LNCAP (cell line): ENCODE data around the gene BAD.

Source experiments
- TF ChIP-seq, protein P1 (sequence below): fragments of 450-650 bp; IDR thresholded peaks from 2 replicates; pipeline ENCODE4 v1.5.1; 2017; ENCODE audit warnings: mild to moderate bottlenecking

BAD gene

GRCh38 chr11:64263947-64264317 lies 20.5 kb downstream of the BAD start:
- TF ChIP-seq, protein P1, sequence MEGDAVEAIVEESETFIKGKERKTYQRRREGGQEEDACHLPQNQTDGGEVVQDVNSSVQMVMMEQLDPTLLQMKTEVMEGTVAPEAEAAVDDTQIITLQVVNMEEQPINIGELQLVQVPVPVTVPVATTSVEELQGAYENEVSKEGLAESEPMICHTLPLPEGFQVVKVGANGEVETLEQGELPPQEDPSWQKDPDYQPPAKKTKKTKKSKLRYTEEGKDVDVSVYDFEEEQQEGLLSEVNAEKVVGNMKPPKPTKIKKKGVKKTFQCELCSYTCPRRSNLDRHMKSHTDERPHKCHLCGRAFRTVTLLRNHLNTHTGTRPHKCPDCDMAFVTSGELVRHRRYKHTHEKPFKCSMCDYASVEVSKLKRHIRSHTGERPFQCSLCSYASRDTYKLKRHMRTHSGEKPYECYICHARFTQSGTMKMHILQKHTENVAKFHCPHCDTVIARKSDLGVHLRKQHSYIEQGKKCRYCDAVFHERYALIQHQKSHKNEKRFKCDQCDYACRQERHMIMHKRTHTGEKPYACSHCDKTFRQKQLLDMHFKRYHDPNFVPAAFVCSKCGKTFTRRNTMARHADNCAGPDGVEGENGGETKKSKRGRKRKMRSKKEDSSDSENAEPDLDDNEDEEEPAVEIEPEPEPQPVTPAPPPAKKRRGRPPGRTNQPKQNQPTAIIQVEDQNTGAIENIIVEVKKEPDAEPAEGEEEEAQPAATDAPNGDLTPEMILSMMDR = no peak

DNA sequence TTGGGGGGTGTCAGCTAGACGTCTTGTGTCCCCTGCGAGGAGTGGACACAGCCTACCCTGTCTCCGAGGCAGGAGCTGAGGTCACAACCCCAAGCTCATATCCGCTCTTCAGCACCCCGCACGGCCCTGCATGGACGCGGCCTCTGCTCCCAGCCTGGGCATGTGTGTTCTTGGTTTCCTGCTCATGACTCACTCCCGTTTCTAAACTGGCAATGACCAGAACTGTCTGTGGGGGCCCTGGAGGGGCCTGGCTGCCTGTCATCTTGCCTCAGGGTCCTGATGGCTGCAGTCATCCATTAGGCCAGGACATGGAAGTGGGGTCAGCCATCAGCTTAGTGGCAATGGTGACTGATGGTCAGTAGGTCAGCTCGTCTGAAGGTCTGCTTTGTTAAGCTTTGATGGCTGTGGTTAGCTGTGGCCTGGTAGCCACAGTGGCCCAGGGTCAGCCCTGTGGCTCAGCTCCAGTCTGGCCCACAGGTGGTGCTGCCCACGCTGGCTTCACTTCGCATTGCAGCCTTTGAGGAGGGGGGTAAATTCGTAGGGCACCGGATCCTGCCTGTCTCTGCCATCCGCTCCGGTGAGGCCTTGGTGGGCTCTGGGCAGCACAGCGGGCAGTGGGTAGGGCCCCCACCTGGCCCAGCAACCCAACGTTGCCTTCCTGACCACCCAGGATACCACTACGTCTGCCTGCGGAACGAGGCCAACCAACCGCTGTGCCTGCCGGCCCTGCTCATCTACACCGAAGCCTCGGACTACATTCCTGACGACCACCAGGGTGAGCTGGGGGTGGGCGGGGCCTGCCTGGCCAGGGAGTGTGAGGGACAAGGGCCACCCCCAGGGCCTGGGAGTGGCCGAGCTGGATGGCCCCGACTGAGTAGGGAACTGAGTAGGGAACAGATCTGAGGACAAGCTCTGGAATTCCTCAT lies 21.2 kb downstream of the BAD start:
- TF ChIP-seq, protein P1 = no peak

DNA sequence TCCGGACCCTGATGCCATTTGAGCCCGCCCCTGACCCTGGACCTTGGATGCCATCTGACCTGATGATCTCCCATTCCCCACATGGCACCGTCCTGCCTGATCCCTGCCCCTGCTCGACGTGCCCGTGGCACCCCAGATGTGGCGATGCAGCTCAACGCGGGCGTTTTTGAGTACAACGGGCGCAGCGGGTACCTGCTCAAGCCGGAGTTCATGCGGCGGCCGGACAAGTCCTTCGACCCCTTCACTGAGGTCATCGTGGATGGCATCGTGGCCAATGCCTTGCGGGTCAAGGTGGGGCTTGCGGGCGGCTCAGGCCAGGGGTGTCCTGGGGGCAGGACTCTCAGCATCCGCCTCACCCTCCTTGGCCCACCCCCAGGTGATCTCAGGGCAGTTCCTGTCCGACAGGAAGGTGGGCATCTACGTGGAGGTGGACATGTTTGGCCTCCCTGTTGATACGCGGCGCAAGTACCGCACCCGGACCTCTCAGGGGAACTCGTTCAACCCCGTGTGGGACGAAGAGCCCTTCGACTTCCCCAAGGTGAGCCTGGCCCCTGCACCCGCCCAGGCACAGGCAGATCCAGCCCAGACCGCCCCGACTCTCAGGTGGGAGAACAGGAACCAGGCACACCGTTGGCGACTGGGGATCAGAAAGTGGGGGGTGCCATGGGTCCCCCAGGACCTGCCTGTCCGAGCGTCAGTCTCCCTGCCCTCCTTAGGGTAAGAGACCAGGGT lies 22.0 kb downstream of the BAD start:
- TF ChIP-seq, protein P1 = no peak

GRCh38 chr11:64261556-64262080 lies 22.8 kb downstream of the BAD start:
- TF ChIP-seq, protein P1 = no peak

- TF ChIP-seq, protein P1 = no peak
Observed at GRCh38 chr11:64260147-64260708, 24.2 kb downstream of the BAD start.

DNA sequence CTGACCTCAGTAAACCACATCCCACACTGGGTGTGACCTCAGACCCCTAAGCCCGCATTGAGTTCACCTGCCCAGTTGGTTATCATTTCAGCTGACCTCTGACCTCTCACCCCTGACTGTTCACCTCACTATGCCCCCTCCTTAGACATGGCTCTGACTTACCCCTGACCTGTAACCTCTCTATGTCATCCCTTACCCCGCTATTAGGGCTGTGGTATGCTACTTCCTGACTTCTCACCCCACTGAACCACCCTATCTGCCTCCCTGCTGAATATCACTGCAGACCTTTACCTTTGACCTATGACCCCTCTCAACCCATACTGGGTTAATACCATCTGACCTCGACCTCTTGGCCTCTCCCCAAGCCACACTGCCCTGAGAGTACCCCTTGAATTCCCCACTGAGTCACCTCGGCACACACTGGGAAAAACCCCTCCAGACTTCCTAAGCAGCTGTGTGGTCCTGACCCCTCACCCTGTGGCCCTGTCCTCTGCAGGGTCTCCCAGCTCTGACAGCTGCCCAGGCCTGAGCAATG lies 24.9 kb downstream of the BAD start:
- TF ChIP-seq, protein P1 = no peak

GRCh38 chr11:64258946-64259532 lies 25.4 kb downstream of the BAD start:
- TF ChIP-seq, protein P1 = no peak
